MM.1S (cell line): ENCODE data around the gene EMILIN1.

Experiments
- DNase-seq: peaks from one replicate; pipeline ENCODE4 v3.0.0-alpha.2; 2015
- H2AFZ ChIP-seq: fragments of 300-600 bp; sonication (generic); 2 replicates; pipeline ENCODE4 v1.6.0; 2016; ENCODE audit warnings: antibody characterized with exemption, low read length
- H3F3A ChIP-seq: fragments of 300-600 bp; sonication (generic); 2 replicates; pipeline ENCODE4 v1.6.1; 2016; ENCODE audit warnings: mild to moderate bottlenecking, antibody characterized with exemption, low read length, moderate library complexity, mixed read lengths; ENCODE audit not compliant: insufficient read depth
- H3K27ac ChIP-seq: fragments of 300-600 bp; sonication (generic); 2 replicates; pipeline ENCODE4 v1.5.1; 2016; ENCODE audit warnings: mild to moderate bottlenecking, low read length
- H3K27me3 ChIP-seq: fragments of 300-600 bp; sonication (generic); replicated peaks from 2 replicates; pipeline ENCODE4 v1.6.0; 2016; ENCODE audit warnings: low read length; ENCODE audit not compliant: insufficient read depth
- H3K36me3 ChIP-seq: fragments of 300-600 bp; sonication (generic); replicated peaks from 2 replicates; pipeline ENCODE4 v1.6.1; 2016; ENCODE audit warnings: mild to moderate bottlenecking, low read length, mixed read lengths; ENCODE audit not compliant: insufficient read depth
- H3K4me1 ChIP-seq: fragments of 300-600 bp; sonication (generic); 2 replicates; pipeline ENCODE4 v1.6.1; 2016; ENCODE audit warnings: low read length, mixed read lengths
- H3K4me2 ChIP-seq: fragments of 300-600 bp; sonication (generic); 2 replicates; pipeline ENCODE4 v1.6.0; 2016; ENCODE audit warnings: low read depth, low read length
- H3K4me3 ChIP-seq: fragments of 300-600 bp; sonication (generic); 2 replicates; pipeline ENCODE4 v1.5.1; 2016; ENCODE audit warnings: low read length, mixed read lengths
- H3K79me2 ChIP-seq: fragments of 300-600 bp; sonication (generic); 2 replicates; pipeline ENCODE4 v1.6.1; 2016; ENCODE audit warnings: mixed run types, low read length, mixed read lengths
- H3K9ac ChIP-seq: fragments of 300-600 bp; sonication (generic); 2 replicates; pipeline ENCODE4 v1.6.1; 2016; ENCODE audit warnings: low read length, mixed read lengths
- H3K9me2 ChIP-seq: fragments of 300-600 bp; sonication (generic); replicated peaks from 2 replicates; pipeline ENCODE4 v1.6.1; 2016; ENCODE audit warnings: mild to moderate bottlenecking, low read length, mixed read lengths; ENCODE audit not compliant: insufficient read depth
- H3K9me3 ChIP-seq: fragments of 300-600 bp; sonication (generic); replicated peaks from 2 replicates; pipeline ENCODE4 v1.6.1; 2016; ENCODE audit warnings: mild to moderate bottlenecking, low read length, mixed read lengths; ENCODE audit not compliant: insufficient read depth
- H4K20me1 ChIP-seq: fragments of 300-600 bp; sonication (generic); 2 replicates; pipeline ENCODE4 v1.6.1; 2016; ENCODE audit warnings: mild to moderate bottlenecking, low read length, moderate library complexity, mixed read lengths; ENCODE audit not compliant: insufficient read depth
- EZH2 ChIP-seq: fragments of 300-600 bp; sonication (generic); optimal IDR thresholded peaks from 2 replicates; pipeline ENCODE3; 2017; ENCODE audit warnings: low read depth, mild to moderate bottlenecking, antibody characterized with exemption, low read length, mixed read lengths
- EZH2phosphoT487 ChIP-seq: fragments of 300-600 bp; sonication (generic); IDR thresholded peaks from 2 replicates; pipeline ENCODE4 v1.6.1; 2018; ENCODE audit warnings: antibody characterized with exemption, low read length
- TF ChIP-seq, protein P1 (sequence below): fragments of 300-600 bp; sonication (generic); IDR thresholded peaks from 2 replicates; pipeline ENCODE4 v1.5.1; 2016; ENCODE audit warnings: antibody characterized with exemption, low read length, mixed read lengths

Gene EMILIN1

DNA sequence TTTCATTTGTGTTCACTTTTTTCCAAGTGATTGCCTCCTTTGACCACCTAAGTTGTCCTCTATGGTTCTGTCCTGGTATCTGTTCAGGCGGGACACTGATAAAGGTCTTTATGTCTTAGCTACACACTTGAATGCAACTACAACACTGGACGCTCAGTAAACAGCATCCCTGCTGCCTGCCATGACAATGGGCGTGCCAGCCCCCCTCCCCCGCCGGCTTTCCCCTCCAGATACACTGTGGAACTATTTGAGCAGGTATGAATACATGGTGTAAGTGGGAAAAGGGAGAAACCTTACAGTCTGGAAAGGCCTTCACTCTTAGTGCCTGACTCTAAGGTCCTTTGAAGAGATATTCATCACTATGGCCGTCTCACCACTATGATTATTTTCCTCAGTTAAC, 21.2 kb upstream of the EMILIN1 start:
- Histone ChIP-seq H3F3A (no peaks in the 10 kb centered on the region), H4K20me1 (no peaks in the 10 kb centered on the region), H3K27ac (no peak overlapping the region), H3K36me3 (no peaks in the 10 kb centered on the region), H3K9me3 (no peaks in the 10 kb centered on the region), H3K4me1 (0 out of 2 replicates have a peak, but pooled peaks cover 7% of the 10 kb centered on the region), H3K9me2 (no peaks in the 10 kb centered on the region), H3K79me2 (no peaks in the 10 kb centered on the region), H3K4me2 (no peak overlapping the region), H2AFZ (no peak overlapping the region), H3K9ac (no peak overlapping the region), H3K27me3 (no peaks in the 10 kb centered on the region), H3K4me3 (no peak overlapping the region)
- TF ChIP-seq EZH2phosphoT487 (no peak), EZH2 (no peak)
- TF ChIP-seq, protein P1, sequence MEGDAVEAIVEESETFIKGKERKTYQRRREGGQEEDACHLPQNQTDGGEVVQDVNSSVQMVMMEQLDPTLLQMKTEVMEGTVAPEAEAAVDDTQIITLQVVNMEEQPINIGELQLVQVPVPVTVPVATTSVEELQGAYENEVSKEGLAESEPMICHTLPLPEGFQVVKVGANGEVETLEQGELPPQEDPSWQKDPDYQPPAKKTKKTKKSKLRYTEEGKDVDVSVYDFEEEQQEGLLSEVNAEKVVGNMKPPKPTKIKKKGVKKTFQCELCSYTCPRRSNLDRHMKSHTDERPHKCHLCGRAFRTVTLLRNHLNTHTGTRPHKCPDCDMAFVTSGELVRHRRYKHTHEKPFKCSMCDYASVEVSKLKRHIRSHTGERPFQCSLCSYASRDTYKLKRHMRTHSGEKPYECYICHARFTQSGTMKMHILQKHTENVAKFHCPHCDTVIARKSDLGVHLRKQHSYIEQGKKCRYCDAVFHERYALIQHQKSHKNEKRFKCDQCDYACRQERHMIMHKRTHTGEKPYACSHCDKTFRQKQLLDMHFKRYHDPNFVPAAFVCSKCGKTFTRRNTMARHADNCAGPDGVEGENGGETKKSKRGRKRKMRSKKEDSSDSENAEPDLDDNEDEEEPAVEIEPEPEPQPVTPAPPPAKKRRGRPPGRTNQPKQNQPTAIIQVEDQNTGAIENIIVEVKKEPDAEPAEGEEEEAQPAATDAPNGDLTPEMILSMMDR = no peak
- no peak for DNase-seq

DNA sequence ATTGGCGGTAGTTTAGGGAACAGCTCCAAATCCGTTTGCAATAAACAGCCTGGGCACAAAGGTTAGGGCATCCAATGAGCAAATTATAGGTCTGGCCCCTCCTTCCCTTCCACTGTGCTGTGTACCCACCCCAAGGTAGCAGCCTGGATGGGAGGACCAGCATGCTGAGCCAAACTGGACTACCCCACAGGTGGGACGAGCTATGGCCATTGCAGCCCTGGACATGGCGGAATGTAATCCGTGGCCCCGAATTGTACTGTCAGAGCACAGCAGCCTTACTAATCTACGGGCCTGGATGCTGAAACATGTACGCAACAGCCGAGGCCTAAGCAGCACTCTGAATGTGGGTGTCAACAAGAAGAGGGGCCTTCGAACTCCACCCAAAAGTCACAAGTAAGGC, 20.2 kb upstream of the EMILIN1 start:
- no peak for DNase-seq
- TF ChIP-seq EZH2phosphoT487 = no peak
- no peak for TF ChIP-seq EZH2
- TF ChIP-seq, protein P1 = no peak
- Histone ChIP-seq H3K27ac (no peak overlapping the region), H3K79me2 (no peaks in the 10 kb centered on the region), H3K9me2 (no peaks in the 10 kb centered on the region), H3K27me3 (no peaks in the 10 kb centered on the region), H3K36me3 (no peaks in the 10 kb centered on the region), H3K9ac (no peak overlapping the region), H4K20me1 (no peaks in the 10 kb centered on the region), H3K4me3 (no peak overlapping the region), H3K4me1 (no peaks in the 10 kb centered on the region), H2AFZ (no peak overlapping the region), H3F3A (no peaks in the 10 kb centered on the region), H3K9me3 (no peaks in the 10 kb centered on the region), H3K4me2 (no peak overlapping the region)

DNA sequence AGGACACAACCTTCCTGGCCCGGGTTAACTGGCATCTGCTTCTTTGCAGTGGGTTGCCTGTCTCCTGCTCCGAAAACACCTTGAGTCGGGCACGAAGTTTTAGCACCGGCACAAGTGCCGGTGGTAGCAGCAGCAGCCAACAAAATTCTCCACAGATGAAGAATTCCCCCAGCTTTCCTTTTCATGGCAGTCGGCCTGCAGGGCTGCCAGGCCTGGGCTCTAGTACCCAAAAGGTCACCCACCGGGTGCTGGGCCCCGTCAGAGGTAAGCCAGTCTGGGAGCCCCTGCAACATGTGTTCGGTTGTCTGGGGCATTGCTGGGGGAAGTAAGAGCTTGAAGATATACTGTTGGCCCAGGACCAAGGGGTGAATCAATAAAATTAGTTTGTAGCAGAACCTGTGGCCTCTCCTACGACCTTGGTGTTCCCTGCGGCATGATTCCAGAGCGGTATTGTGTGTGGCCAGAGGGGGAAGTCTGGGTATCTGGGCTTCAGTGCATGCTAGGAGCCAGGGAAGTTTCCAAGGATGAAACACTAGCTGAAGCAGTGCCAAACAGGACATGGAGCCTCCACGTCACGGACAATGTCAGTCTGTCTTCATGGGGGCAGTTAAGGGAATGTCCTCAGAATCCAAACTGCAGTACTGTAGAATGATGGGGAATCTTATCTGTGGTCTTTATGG, 19.1 kb upstream of the EMILIN1 start:
- Histone ChIP-seq H4K20me1 (no peaks in the 10 kb centered on the region), H3K79me2 (no peaks in the 10 kb centered on the region), H3K27me3 (no peaks in the 10 kb centered on the region), H3K4me1 (no peaks in the 10 kb centered on the region), H3K4me3 (no peak overlapping the region), H3K27ac (no peak overlapping the region), H3K36me3 (no peaks in the 10 kb centered on the region), H3F3A (no peaks in the 10 kb centered on the region), H3K9me3 (no peaks in the 10 kb centered on the region), H2AFZ (no peak overlapping the region), H3K9me2 (no peaks in the 10 kb centered on the region), H3K9ac (no peak overlapping the region), H3K4me2 (no peak overlapping the region)
- TF ChIP-seq, protein P1 = no peak
- TF ChIP-seq EZH2phosphoT487 = no peak
- TF ChIP-seq EZH2 = no peak
- no peak for DNase-seq
